IMR-90 (cell line): Measurements from ENCODE around the gene ATP1B1.

Source experiments
- MXI1 ChIP-seq: IDR thresholded peaks from 2 replicates; pipeline ENCODE4 v1.6.1; 2012; ENCODE audit warnings: low read depth, mild to moderate bottlenecking, low read length, moderate library complexity, borderline replicate concordance
- POLR2A ChIP-seq: IDR thresholded peaks from 2 replicates; pipeline ENCODE4 v1.6.1; 2012; ENCODE audit warnings: mild to moderate bottlenecking, low read depth, low read length
- RAD21 ChIP-seq: IDR thresholded peaks from 2 replicates; pipeline ENCODE4 v1.6.1; 2012; ENCODE audit warnings: low read length, improper control_type of control experiment
- RCOR1 ChIP-seq: IDR thresholded peaks from 2 replicates; pipeline ENCODE4 v1.6.1; 2012; ENCODE audit warnings: mild to moderate bottlenecking, low read length, improper control_type of control experiment; ENCODE audit not compliant: insufficient replicate concordance
- TF ChIP-seq, protein P1 (sequence below): conservative IDR thresholded peaks from 2 replicates; pipeline ENCODE4 v1.5.1; 2012; ENCODE audit warnings: mild to moderate bottlenecking, low read depth, low read length, improper control_type of control experiment
- TF ChIP-seq, protein P2 (sequence below): fragments of 150-350 bp; IDR thresholded peaks from 2 replicates; pipeline ENCODE4 v1.6.1; 2016; ENCODE audit warnings: low read depth, mild to moderate bottlenecking, low read length, moderate library complexity, borderline replicate concordance

DNA sequence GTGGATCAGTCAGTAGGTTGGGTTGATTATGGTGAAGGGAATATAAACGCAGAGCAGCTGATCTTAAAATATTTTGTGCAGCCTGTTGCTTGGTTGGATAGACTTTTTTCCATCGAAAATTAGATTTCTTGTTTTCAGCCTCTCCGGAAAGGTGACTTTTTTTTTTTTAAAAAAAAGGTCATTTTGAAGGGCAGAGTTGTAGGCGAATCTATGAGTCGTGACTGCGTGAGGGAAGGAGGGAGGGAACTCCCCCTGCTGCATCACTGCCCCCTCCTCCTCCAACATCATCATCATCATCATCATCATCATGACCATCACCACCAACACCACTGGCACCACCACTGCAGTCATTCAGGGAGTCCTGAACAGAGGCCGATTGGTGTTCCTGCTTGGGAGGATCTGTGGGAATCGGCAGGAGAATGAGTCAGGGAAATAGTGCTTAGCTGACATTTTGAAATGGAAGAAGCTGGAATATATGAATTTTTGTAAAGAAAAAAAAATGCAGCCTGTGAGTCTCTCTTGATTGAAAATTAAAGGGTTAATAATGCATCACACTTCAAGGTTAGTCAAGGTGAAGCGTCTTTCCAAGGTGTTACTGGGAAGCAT, 1.2 kb downstream of the ATP1B1 start:
- TF ChIP-seq POLR2A (peak; percentile 53; the same call in 1 of the 2 replicates), RAD21 (no peak), MXI1 (no peak), RCOR1 (no peak)
- TF ChIP-seq, protein P1, sequence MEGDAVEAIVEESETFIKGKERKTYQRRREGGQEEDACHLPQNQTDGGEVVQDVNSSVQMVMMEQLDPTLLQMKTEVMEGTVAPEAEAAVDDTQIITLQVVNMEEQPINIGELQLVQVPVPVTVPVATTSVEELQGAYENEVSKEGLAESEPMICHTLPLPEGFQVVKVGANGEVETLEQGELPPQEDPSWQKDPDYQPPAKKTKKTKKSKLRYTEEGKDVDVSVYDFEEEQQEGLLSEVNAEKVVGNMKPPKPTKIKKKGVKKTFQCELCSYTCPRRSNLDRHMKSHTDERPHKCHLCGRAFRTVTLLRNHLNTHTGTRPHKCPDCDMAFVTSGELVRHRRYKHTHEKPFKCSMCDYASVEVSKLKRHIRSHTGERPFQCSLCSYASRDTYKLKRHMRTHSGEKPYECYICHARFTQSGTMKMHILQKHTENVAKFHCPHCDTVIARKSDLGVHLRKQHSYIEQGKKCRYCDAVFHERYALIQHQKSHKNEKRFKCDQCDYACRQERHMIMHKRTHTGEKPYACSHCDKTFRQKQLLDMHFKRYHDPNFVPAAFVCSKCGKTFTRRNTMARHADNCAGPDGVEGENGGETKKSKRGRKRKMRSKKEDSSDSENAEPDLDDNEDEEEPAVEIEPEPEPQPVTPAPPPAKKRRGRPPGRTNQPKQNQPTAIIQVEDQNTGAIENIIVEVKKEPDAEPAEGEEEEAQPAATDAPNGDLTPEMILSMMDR, result no peak
- TF ChIP-seq, protein P2, sequence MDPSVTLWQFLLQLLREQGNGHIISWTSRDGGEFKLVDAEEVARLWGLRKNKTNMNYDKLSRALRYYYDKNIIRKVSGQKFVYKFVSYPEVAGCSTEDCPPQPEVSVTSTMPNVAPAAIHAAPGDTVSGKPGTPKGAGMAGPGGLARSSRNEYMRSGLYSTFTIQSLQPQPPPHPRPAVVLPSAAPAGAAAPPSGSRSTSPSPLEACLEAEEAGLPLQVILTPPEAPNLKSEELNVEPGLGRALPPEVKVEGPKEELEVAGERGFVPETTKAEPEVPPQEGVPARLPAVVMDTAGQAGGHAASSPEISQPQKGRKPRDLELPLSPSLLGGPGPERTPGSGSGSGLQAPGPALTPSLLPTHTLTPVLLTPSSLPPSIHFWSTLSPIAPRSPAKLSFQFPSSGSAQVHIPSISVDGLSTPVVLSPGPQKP, result no peak
